ENCODE results near the gene TSPAN10. TPM values are rescaled to one million over a fixed set of nuclear protein-coding genes. Genes with fewer than 3 reads are reported as not detected.
A peak's percentile ranks its signal among the peaks of the same experiment; 100 is the strongest.

The TSPAN10 gene
- total and polyA plus RNA-seq, 2 of the 13 experiments (the other 11 are each of a cell fraction or from before 2014, with no cell fraction given) = 0.54 to 0.75 TPM

DNA sequence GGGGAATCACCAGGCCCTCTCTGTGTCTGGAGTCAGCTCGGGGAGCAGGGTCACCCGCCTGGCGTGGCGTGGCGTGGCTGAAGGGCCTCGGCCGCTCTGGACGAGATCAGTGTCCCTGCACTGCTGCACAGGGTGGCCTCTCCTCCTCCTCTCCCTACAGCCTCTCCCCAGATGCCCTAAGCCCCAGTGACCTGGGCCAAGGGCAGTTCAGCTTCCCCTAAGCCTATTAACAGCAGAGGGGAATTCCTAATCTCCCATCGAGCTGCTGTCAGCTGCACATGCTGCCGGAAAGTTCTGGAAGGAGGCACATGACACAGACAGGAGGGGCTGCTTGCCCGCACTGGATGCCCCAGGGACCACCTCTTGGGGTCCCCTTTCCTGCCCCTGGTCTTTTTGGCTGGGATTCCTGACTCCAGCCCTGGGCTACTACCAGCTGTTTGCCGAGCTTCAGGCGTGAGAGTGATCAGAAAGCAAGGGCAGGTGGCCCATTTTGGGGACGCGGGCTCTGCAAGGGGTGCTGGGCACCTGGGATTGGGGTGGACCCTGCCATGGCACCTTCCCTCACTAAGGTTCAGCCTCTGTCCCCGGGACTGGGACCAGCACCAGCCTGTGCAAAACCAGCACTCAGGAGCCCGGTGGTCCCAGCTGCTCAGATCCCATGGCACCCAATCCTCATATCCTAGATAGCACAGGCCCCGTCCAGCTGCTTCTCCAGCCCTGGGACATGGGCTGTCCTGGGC is 18.6 kb downstream of the TSPAN10 start (continued):
- TF ChIP-seq DRAP1 (CRISPR knock-in tag; IDR thresholded peaks at IDR 0.05) (0 out of 2 replicates have a peak, but pooled peaks have one; percentile 29), ZBTB42 (CRISPR knock-in tag; IDR thresholded peaks at IDR 0.05) (peak; percentile 55; the same call in 1 of the 2 replicates), PHF5A (CRISPR knock-in tag; IDR thresholded peaks at IDR 0.05; ENCODE audit: low read depth, unreplicated experiment) (no peak), ATF5 (CRISPR knock-in tag; IDR thresholded peaks at IDR 0.05; ENCODE audit: low read depth) (0 out of 2 replicates have a peak, but pooled peaks have one; percentile 42), ELF3 (CRISPR knock-in tag; IDR thresholded peaks at IDR 0.05) (peak; percentile 40; the same call in 1 of the 2 replicates), HDAC1 (CRISPR knock-in tag; IDR thresholded peaks at IDR 0.05) (0 out of 2 replicates have a peak, but pooled peaks have one; percentile 28), CCDC6 (CRISPR knock-in tag; IDR thresholded peaks at IDR 0.05) (no peak), SMAD3 (CRISPR knock-in tag; IDR thresholded peaks at IDR 0.05) (0 out of 2 replicates have a peak, but pooled peaks have one; percentile 24), ZNF264 (CRISPR knock-in tag; IDR thresholded peaks at IDR 0.05) (no peak; the same call in 1 of the 2 replicates), ZNF563 (CRISPR knock-in tag; IDR thresholded peaks at IDR 0.05) (0 out of 2 replicates have a peak, but pooled peaks have one; percentile 8), ZNF335 (CRISPR knock-in tag; IDR thresholded peaks at IDR 0.05) (no peak), ZNF724P (CRISPR knock-in tag; IDR thresholded peaks at IDR 0.05; ENCODE audit: borderline replicate concordance) (no peak), RXRA (CRISPR knock-in tag; IDR thresholded peaks at IDR 0.05) (peak; percentile 90), FOSL2 (CRISPR knock-in tag; IDR thresholded peaks at IDR 0.05) (no peak), ZNF547 (CRISPR knock-in tag; IDR thresholded peaks at IDR 0.05) (peak; percentile 63; the same call in 1 of the 2 replicates), IKZF5 (CRISPR knock-in tag; IDR thresholded peaks at IDR 0.05) (peak; percentile 53; the same call in 1 of the 2 replicates), DNMT1 (CRISPR knock-in tag; IDR thresholded peaks at IDR 0.05) (0 out of 2 replicates have a peak, but pooled peaks have one; percentile 6), SALL1 (CRISPR knock-in tag; IDR thresholded peaks at IDR 0.05) (peak; percentile 86)
- TF ChIP-seq, protein P1, sequence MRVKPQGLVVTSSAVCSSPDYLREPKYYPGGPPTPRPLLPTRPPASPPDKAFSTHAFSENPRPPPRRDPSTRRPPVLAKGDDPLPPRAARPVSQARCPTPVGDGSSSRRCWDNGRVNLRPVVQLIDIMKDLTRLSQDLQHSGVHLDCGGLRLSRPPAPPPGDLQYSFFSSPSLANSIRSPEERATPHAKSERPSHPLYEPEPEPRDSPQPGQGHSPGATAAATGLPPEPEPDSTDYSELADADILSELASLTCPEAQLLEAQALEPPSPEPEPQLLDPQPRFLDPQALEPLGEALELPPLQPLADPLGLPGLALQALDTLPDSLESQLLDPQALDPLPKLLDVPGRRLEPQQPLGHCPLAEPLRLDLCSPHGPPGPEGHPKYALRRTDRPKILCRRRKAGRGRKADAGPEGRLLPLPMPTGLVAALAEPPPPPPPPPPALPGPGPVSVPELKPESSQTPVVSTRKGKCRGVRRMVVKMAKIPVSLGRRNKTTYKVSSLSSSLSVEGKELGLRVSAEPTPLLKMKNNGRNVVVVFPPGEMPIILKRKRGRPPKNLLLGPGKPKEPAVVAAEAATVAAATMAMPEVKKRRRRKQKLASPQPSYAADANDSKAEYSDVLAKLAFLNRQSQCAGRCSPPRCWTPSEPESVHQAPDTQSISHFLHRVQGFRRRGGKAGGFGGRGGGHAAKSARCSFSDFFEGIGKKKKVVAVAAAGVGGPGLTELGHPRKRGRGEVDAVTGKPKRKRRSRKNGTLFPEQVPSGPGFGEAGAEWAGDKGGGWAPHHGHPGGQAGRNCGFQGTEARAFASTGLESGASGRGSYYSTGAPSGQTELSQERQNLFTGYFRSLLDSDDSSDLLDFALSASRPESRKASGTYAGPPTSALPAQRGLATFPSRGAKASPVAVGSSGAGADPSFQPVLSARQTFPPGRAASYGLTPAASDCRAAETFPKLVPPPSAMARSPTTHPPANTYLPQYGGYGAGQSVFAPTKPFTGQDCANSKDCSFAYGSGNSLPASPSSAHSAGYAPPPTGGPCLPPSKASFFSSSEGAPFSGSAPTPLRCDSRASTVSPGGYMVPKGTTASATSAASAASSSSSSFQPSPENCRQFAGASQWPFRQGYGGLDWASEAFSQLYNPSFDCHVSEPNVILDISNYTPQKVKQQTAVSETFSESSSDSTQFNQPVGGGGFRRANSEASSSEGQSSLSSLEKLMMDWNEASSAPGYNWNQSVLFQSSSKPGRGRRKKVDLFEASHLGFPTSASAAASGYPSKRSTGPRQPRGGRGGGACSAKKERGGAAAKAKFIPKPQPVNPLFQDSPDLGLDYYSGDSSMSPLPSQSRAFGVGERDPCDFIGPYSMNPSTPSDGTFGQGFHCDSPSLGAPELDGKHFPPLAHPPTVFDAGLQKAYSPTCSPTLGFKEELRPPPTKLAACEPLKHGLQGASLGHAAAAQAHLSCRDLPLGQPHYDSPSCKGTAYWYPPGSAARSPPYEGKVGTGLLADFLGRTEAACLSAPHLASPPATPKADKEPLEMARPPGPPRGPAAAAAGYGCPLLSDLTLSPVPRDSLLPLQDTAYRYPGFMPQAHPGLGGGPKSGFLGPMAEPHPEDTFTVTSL (CRISPR knock-in tag; IDR thresholded peaks at IDR 0.05; ENCODE audit: borderline replicate concordance) = no peak
- TF ChIP-seq, protein P2, sequence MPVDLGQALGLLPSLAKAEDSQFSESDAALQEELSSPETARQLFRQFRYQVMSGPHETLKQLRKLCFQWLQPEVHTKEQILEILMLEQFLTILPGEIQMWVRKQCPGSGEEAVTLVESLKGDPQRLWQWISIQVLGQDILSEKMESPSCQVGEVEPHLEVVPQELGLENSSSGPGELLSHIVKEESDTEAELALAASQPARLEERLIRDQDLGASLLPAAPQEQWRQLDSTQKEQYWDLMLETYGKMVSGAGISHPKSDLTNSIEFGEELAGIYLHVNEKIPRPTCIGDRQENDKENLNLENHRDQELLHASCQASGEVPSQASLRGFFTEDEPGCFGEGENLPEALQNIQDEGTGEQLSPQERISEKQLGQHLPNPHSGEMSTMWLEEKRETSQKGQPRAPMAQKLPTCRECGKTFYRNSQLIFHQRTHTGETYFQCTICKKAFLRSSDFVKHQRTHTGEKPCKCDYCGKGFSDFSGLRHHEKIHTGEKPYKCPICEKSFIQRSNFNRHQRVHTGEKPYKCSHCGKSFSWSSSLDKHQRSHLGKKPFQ (CRISPR knock-in tag; IDR thresholded peaks at IDR 0.05; ENCODE audit: insufficient replicate concordance) = no peak

Measured in HepG2 (cell line).